ENCODE data around the gene SMPD3. TPM values are rescaled to one million over a fixed set of nuclear protein-coding genes. Genes with fewer than 3 reads are reported as not detected.

SMPD3 gene
- total RNA-seq, 1 experiment from 2014 or later = 0.89 TPM

DNA sequence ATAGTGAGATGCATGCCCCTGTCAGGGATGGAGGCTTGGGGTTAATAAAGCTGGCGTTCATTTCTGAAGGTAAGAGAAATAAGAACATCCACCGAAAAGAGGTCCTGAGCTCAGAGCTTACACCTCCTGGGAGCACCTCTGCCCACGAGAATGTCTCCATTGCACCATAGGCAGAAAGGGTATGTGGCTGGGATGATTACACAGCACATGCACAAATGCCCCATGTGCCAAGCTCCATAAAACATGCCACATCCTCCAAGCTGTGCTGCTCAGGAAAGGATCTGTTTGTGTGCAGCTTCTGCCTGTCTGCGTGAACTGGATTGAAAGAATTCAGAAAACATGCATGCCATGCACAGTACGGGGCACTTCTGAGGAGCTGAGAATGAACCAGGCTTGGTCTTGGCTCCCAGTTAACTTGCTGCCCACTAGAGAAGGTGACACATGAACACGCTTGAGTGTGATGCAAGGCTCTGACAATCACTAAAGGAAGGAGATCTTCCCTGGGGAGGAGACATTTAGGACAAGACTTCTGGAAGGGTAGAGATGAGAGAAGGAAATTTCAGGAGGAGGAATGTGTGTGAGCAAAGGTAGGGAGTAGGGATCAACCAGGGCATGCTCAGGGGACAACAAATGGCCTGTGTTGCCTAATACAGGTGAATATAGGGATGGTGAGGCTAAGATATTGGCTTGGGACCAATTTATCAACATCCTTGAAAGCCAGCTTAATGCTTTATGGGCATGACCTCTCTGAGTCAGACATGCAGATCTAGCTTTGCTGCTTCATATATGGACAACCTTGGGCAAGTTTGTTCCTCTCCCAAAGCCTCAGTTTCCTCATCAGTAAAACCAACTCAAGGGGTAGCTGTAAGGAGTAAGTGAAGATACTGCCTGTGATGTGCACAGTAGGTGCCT lies 32.0 kb upstream of the SMPD3 start:
- H3K27me3 ChIP-seq (ENCODE audit: insufficient read depth, low read length) = no peaks in the 10 kb centered on the region
- H4K20me1 ChIP-seq (ENCODE audit: insufficient read depth) = no peaks in the 10 kb centered on the region
- no peak for DNase-seq (ENCODE audit: low read depth, low spot score)
- H3K79me2 ChIP-seq (ENCODE audit: insufficient read depth, low read length) = no peaks in the 10 kb centered on the region
- no TSS peak for BruUV-seq (replicated peaks)
- no peaks in the 10 kb centered on the region for H3K36me3 ChIP-seq (ENCODE audit: control insufficient read depth in 1 of 2, insufficient read depth in 2 of 2, low read length in 2 of 2)
- H3K9me2 ChIP-seq (ENCODE audit: insufficient read depth) = no peaks in the 10 kb centered on the region
- RAD21 ChIA-PET (ENCODE audit: low non-redundant PET in 1 of 2, low total read pairs in 2 of 2, uncharacterized antibody in 2 of 2, unreplicated experiment in 2 of 2) = no interaction called here
- no peak overlapping the region for H3K27ac ChIP-seq (ENCODE audit: low read depth, low read length)
- H2AFZ ChIP-seq (ENCODE audit: low read depth, low read length, poor library complexity, severe bottlenecking) = no peak overlapping the region
- TF ChIP-seq EZH2phosphoT487 (IDR thresholded peaks at IDR 0.05; ENCODE audit: borderline replicate concordance) (no peak), SRF (IDR thresholded peaks at IDR 0.05; ENCODE audit: low read depth) (no peak), SP1 (IDR thresholded peaks at IDR 0.05; ENCODE audit: low read depth) (no peak), ELF1 (IDR thresholded peaks at IDR 0.05; ENCODE audit: borderline replicate concordance, low read depth) (no peak), FOSL1 (IDR thresholded peaks at IDR 0.05; ENCODE audit: low read depth) (no peak), JUND (IDR thresholded peaks at IDR 0.05) (no peak), MAX (IDR thresholded peaks at IDR 0.05) (no peak), POLR2A (IDR thresholded peaks at IDR 0.05; ENCODE audit: borderline replicate concordance, extremely low read depth, insufficient read depth, insufficient read length) (no peak), CEBPB (IDR thresholded peaks at IDR 0.05; ENCODE audit: low read depth) (no peak), TCF7L2 (IDR thresholded peaks at IDR 0.05; ENCODE audit: borderline replicate concordance, extremely low read depth, insufficient read depth, insufficient read length) (no peak), ZFX (IDR thresholded peaks at IDR 0.05) (no peak), EGR1 (IDR thresholded peaks at IDR 0.05; ENCODE audit: low read depth) (no peak), RAD21 (IDR thresholded peaks at IDR 0.05; ENCODE audit: low read depth) (no peak), EZH2 (IDR thresholded peaks at IDR 0.05) (no peak)
- TF ChIP-seq, protein P1, sequence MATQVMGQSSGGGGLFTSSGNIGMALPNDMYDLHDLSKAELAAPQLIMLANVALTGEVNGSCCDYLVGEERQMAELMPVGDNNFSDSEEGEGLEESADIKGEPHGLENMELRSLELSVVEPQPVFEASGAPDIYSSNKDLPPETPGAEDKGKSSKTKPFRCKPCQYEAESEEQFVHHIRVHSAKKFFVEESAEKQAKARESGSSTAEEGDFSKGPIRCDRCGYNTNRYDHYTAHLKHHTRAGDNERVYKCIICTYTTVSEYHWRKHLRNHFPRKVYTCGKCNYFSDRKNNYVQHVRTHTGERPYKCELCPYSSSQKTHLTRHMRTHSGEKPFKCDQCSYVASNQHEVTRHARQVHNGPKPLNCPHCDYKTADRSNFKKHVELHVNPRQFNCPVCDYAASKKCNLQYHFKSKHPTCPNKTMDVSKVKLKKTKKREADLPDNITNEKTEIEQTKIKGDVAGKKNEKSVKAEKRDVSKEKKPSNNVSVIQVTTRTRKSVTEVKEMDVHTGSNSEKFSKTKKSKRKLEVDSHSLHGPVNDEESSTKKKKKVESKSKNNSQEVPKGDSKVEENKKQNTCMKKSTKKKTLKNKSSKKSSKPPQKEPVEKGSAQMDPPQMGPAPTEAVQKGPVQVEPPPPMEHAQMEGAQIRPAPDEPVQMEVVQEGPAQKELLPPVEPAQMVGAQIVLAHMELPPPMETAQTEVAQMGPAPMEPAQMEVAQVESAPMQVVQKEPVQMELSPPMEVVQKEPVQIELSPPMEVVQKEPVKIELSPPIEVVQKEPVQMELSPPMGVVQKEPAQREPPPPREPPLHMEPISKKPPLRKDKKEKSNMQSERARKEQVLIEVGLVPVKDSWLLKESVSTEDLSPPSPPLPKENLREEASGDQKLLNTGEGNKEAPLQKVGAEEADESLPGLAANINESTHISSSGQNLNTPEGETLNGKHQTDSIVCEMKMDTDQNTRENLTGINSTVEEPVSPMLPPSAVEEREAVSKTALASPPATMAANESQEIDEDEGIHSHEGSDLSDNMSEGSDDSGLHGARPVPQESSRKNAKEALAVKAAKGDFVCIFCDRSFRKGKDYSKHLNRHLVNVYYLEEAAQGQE (IDR thresholded peaks at IDR 0.05; ENCODE audit: low read depth) = no peak
- TF ChIP-seq, protein P2, sequence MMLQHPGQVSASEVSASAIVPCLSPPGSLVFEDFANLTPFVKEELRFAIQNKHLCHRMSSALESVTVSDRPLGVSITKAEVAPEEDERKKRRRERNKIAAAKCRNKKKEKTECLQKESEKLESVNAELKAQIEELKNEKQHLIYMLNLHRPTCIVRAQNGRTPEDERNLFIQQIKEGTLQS (IDR thresholded peaks at IDR 0.05) = no peak
- no peaks in the 10 kb centered on the region for H3K9me3 ChIP-seq (ENCODE audit: control insufficient read depth in 1 of 2, insufficient read depth in 1 of 2, low read depth in 1 of 2, low read length in 2 of 2)
- no peak for ATAC-seq
- intact Hi-C loops (cut with micrococcal nuclease) = no loop called here
- CTCF ChIA-PET = no interaction called here
- H3K4me1 ChIP-seq (ENCODE audit: control insufficient read depth in 1 of 2, insufficient read depth in 2 of 2, low read length in 2 of 2) = peaks cover 0 to 4% of the 10 kb centered on the region in 2 experiments; a peak in 2 of 4 replicates
- POLR2A ChIA-PET = no interaction called here
- H3K4me2 ChIP-seq (ENCODE audit: low read length) = no peak overlapping the region
- no peak overlapping the region for H3K4me3 ChIP-seq (replicated peaks in 1 of 2; ENCODE audit: low read depth in 1 of 2, low read length in 2 of 2)
- no peak overlapping the region for H3K9ac ChIP-seq (ENCODE audit: low read length)

Measured in HCT116 (cell line).